Renal cortical epithelial cell (primary cell): ENCODE measurements around the gene SOWAHD. TPM values are rescaled to one million over a fixed set of nuclear protein-coding genes. Genes with fewer than 3 reads are reported as not detected.
"Not testable (repeated sequence)": the region's sequence is repeated elsewhere in the genome, so short reads cannot be mapped to it uniquely, and the experiment has no call there.

Experiments used
- DNase-seq: peaks from one replicate; pipeline ENCODE4 v3.0.0-alpha.2; 2011; ENCODE audit warnings: low read depth
- total RNA-seq: library from RNA; depleted of rRNA; stranded (reverse); fragments of >200 nt; gene quantifications from 2 replicates; pipeline ENCODE4 v1.2.3, GENCODE V29; 2014

The SOWAHD gene
- total RNA-seq, 1 donor from 2014 or later = 0.99 TPM

DNA sequence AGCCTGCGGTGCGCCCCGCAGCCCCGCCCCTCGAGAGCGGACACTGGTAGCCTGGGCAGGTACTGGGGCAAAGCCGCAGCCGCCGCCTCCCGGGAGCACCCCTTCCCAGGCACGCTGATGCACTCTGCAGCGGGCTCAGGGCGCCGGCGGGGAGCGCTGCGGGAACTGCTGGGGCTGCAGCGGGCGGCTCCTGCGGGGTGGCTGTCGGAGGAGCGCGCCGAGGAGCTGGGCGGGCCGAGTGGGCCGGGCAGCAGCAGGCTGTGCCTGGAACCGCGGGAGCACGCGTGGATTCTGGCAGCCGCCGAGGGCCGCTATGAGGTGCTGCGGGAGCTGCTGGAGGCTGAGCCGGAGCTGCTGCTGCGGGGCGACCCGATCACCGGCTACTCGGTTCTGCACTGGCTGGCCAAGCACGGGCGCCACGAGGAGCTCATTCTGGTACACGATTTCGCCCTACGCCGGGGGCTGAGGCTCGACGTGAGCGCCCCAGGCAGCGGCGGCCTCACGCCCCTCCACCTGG, 401 bp downstream of the SOWAHD start:
- DNase-seq = no peak

- no peak for DNase-seq
These were observed 919 bp downstream of the SOWAHD start for GRCh38 chrX:119759248-119759766.

- DNase-seq = no peak
These were observed 1.9 kb downstream of the SOWAHD start for GRCh38 chrX:119760026-119760877.

GRCh38 chrX:119762718-119763117, 4.3 kb downstream of the SOWAHD start:
- DNase-seq = peak; percentile 44

DNA sequence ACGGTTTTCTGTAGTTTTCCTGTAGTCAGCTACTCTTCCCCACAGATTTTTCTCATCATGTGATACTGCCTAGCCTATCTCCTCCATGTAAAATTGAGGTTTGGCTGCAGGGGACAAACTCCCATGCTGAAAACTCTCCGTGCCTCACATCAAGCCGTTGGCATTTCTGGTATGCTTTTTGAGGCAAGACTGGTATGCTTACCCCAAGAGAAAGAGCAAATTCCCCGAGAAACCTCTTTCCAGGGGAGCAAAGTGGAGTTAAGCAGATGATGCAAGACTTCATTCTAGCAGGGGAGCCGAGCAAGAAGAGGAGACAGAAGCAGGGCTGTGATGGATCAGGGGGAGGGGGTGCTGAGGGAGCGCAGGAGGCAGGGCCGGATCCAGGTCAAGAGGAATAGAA, 4.8 kb downstream of the SOWAHD start:
- peak; percentile 90 for DNase-seq

DNA sequence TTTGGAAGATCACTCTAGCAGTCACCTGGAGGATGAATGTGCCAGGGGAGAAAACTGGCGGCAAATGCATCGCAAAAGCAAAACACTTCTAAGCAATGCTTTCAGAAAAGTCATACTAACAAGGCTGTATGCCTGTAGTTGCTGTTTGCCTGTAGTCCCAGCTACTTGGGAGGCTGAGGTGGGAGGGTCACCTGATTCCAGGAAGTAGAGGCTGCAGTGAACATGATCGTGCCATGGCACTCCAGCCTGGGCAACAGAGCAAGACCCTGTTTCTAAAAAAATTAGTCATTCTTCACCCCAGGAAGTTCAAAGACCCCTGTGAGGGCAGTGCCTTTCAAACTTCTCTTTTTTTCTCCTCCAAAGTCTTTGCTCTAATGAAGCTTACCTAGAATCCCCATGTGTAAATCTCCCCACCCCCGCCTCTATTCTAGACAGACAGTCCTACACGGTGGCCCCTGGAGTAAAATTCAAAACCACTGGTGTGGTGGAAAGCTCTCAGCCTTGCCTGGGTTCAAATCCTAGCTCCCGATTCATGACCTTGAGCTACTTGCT, 5.5 kb downstream of the SOWAHD start:
- DNase-seq = no peak

DNA sequence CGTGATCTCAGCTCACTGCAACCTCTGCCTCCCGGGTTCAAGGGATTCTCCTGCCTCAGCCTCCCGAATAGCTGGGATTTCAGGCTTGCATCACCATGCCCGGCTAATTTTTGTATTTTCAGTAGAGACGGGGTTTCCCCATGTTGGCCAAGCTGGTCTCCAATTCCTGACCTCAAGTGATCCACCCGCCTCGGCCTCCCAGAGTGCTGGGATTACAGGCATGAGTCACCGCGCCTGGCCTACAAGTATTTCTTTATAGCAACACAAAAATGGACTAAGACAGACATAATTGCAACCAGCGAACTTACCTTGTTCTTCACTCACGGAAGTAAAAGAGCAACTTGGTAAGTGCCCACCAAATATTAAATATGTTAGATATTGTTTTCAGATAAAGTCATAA, 10.0 kb downstream of the SOWAHD start:
- DNase-seq = not testable (repeated sequence)

DNA sequence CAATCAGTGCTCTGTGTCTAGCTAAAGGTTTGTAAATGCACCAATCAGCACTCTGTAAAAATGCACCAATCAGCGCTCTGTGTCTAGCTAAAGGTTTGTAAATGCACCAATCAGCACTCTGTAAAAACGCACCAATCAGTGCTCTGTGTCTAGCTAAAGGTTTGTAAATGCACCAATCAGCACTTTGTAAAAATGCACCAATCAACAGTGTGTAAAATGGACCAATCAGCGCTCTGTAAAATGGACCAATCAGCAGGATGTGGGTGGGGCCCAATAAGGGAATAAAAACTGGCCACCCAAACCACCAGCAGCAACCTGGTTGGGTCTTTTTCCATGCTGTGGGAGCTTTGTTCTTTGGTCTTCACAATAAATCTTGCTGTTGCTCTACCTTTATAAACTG, 11.0 kb downstream of the SOWAHD start:
- not testable (repeated sequence) for DNase-seq

- DNase-seq = no peak
These were observed 17.3 kb downstream of the SOWAHD start for GRCh38 chrX:119775517-119776238.

DNA sequence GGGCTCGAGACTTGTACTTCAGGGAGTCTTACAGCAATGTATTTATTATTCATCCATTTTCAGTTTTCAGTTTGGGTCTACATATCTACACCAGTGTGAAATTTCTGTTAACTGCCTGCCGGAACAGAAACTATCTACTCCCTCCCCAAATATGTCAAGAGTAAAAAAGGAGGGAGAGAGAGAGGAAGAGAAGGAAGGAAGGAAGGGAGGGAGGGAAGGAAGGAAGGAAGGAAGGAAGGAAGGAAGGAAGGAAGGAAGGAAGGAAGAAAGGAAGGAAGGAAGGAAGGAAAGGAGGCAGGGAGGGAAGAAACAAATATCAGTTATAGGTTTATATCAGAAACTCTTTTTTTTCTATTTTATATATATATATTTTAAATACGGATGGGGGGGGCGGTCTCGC, 20.4 kb downstream of the SOWAHD start:
- no peak for DNase-seq

DNA sequence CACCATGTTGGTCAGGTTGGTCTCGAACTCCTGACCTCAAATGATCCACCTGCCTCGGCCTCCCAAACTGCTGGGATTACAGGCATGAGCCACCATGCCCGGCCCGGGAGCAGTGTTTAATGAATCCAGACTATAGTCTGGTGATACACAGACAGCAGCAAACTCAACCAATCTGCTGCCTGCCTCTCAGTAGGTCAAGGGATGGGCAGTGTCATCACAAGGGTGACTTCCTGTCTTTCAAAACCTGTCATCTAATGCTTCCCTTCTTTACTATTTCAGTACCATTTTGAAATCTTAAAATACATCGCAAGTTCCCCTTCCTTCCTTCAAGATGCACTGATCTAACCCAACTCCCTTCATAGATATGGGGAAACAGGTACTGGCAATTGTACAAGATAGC, 24.6 kb downstream of the SOWAHD start:
- no peak for DNase-seq

DNA sequence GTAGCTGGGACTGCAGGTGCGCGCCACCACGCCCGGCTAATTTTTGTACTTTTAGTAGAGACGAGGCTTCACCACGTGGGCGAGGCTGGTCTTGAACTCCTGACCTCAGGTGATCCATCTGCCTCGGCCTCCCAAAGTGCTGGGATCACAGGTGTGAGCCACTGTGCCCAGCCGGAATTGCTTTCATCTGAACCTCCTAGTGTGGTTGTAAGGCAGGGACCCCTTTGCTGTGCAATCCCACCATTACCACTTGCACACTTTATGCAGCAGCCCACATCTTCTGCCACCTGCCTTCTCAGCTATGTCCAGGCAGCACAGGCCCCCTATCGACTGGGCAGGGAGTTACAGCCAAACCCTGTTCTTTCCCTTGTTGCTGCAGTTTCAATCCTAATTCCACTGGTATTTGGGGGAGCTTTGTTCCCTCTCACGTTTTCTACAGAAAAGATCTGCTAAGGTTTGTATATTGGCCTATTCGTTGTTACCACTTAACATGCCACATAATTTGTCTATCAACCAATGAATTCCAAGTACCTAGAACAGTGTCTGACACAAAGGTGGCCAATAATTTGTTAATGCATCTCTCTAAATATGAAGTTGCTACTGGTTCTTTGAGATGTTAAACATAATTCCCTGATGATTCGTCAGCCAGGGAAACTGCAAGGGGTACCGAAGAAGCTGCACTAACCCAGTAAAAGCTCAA, 26.5 kb downstream of the SOWAHD start:
- DNase-seq = no peak

GRCh38 chrX:119790977-119791436, 32.6 kb downstream of the SOWAHD start:
- peak; percentile 25 for DNase-seq

DNA sequence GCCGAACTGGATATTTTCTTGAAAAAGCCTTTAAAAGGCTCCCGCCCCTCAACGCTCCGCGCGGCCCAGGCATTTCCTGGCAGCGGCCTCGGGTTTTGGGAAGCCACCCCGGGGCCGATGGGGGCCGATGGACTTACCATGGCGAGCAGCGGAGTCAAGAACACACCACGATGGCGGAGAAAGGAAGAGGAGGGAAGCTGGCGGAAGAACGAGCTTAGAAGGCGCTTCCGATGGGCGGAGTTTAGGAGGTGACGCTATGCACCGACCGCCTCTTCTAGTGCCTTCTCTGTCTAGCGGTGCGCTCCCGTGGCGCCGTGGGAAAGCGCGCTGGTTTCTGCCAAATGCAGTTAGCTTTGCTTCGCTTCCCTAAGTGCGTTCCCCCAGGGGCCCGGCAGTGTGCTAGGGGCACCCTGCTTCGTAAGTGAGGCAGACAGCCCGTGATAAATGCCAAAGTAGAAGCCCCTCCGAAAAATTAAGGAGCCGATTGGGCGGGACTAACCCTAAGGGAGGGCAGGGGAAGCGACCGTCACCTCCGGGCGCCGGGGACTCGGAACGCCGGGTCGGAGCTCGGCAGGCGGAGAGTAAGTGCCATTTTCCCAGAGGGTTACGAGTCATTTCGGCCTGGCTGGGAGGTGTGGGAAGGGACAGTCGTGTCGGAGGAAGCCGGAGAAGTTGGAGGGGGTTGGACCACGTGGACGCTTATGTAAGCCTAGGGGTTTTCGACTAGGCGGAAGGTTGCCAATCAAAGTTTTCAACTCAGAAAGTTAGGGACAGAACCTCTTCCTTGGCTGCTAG, 33.2 kb downstream of the SOWAHD start, which contains the start of gene RPL39:
TSS of gene RPL39 (minus strand) at position 194 of the 795 bp plus-strand sequence. CDS start at position 140, 54 bp downstream.
- peak; percentile 80 for DNase-seq

DNA sequence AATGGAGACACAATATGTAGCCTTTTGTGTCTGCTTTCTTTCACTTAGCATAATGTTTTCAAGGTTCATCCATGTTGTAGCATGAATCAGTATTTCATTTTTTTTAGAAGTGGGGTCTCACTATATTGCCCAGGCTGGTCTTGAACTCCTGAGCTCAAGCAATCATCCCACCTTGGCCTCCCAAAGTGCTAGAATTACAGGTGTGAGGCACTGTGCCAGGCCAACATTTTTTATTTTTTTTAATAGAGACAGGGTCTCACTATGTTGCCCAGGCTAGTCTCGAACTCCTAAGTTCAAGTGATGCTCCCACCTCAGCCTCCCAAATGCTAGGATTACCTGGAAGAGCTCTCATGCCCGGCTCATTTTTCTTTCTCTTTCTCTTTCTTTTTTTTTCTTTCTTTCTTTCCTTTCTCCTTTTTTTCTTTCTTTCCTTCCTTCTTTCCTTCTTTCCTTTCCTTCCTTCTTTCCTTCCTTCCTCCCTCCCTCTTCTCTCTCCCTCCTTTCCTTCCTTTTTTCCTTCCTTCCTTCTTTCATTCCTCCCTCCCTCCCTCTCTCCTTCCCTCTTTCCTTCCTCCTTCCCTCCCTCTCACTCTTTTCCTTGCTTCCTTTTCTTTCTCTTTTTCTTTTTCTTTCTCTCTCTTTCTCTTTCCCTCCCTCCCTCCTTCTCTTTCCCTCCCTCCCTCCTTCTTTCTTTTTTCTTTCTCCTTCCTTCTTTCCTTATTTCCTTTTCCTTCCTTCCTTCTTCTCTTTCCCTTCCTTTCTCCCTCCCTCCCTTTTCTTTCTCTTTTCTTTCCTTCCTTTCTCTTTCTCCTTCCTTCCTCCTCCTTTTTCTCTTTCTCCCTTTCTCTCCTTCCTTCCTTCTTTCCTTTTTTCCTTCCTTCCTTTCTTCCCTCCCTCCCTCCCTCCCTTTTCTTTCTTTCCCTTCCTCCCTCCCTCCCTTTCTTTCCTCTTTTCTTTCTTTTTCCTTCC, 43.1 kb downstream of the SOWAHD start:
- no peak for DNase-seq

GRCh38 chrX:119802546-119802945, 44.2 kb downstream of the SOWAHD start:
- DNase-seq = no peak

DNA sequence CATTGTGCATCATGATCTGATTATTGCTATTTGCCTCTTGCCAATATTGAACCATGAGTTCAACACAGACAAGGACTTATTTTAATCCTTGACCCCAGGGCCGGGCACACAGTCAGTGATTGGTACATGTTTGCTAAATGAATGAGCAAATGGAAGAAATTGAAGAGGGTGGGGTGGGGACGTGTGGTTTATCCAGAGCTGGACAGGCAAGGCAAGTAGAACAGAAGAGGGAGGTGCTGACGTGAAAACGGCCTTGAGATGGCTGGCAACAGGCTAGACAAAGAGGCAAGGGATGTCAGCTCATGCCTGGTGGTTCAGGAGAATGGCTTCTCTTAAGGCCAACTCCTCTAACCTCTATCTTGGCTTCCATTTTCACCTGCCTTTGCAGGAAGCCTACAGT, 50.1 kb downstream of the SOWAHD start:
- not testable (repeated sequence) for DNase-seq

DNA sequence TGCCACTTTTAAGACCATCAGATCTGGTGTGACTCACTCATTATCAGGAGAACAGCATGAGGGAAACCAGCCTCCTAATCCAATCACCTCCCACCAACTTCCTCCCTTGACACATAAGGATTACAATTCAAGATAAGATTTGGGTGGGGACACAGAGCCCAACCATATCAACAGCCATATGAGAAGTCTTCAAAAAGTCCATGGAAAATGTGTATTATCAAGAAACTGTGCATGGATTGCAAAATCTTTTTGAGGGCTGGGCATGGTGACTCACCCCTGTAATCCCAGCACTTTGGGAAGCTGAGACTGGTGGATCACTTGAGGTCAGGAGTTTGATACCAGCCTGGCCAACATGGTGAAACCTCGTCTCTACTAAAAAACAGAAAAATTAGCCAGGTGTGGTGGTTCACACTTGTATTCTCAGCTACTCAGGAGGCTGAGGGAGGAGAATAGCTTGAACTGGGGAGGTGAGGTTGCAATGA, 50.8 kb downstream of the SOWAHD start:
- no peak for DNase-seq
